HG02970 (cell line): ENCODE data around the gene ROPN1L.
"Not testable (repeated sequence)": the region's sequence is repeated elsewhere in the genome, so short reads cannot be mapped to it uniquely, and the experiment has no call there.

Source experiments
- ATAC-seq: cut with Tn5 transposase; IDR thresholded peaks from one replicate; pipeline ENCODE4 v1.9.1; 2021; ENCODE audit warnings: mild to moderate bottlenecking, moderate library complexity, moderate number of reproducible peaks; ENCODE audit not compliant: unreplicated experiment, low FRiP score

The ROPN1L gene

GRCh38 chr5:10441083-10441991 is at the start of gene ROPN1L:
Gene ROPN1L (plus strand): TSS chr5:10441879. CDS start chr5:10442168, 289 bp downstream.
- ATAC-seq: peak; percentile 93

GRCh38 chr5:10392567-10393328 is 48.9 kb upstream of the ROPN1L start:
- not testable (repeated sequence) for ATAC-seq

- no peak for ATAC-seq
These were observed 48.2 kb upstream of the ROPN1L start for GRCh38 chr5:10393491-10393890.

- no peak for ATAC-seq
These were observed 45.1 kb upstream of the ROPN1L start for GRCh38 chr5:10396552-10396951.

- ATAC-seq: no peak
These were observed 41.8 kb upstream of the ROPN1L start for GRCh38 chr5:10399839-10400238.

GRCh38 chr5:10400411-10400810 is 41.3 kb upstream of the ROPN1L start:
- ATAC-seq: no peak

- ATAC-seq: no peak
These were observed 40.8 kb upstream of the ROPN1L start for GRCh38 chr5:10400831-10401230.

GRCh38 chr5:10401498-10401897 is 40.2 kb upstream of the ROPN1L start:
- ATAC-seq: no peak

- ATAC-seq: no peak
These were observed 37.9 kb upstream of the ROPN1L start for GRCh38 chr5:10403829-10404228.

- ATAC-seq: no peak
These were observed 35.0 kb upstream of the ROPN1L start for GRCh38 chr5:10406651-10407050.

- no peak for ATAC-seq
These were observed 32.2 kb upstream of the ROPN1L start for GRCh38 chr5:10409504-10409903.

GRCh38 chr5:10410662-10411061 is 31.0 kb upstream of the ROPN1L start:
- no peak for ATAC-seq

GRCh38 chr5:10411336-10411735 is 30.3 kb upstream of the ROPN1L start:
- no peak for ATAC-seq

GRCh38 chr5:10416868-10417267 is 24.8 kb upstream of the ROPN1L start:
- no peak for ATAC-seq

- ATAC-seq: no peak
These were observed 22.9 kb upstream of the ROPN1L start for GRCh38 chr5:10418654-10419345.

- ATAC-seq: no peak
These were observed 21.2 kb upstream of the ROPN1L start for GRCh38 chr5:10420468-10420867.

GRCh38 chr5:10420932-10421331 is 20.7 kb upstream of the ROPN1L start:
- no peak for ATAC-seq

GRCh38 chr5:10421896-10422691 is 19.6 kb upstream of the ROPN1L start:
- ATAC-seq: no peak

GRCh38 chr5:10423022-10423421 is 18.7 kb upstream of the ROPN1L start:
- no peak for ATAC-seq

GRCh38 chr5:10424124-10424731 is 17.5 kb upstream of the ROPN1L start:
- ATAC-seq: no peak
